HepG2 (cell line): ENCODE data around the gene PLEKHH1. TPM values are rescaled to one million over a fixed set of nuclear protein-coding genes. Genes with fewer than 3 reads are reported as not detected.

ENCODE experiments used
- AHDC1 ChIP-seq: sonication (generic); formaldehyde crosslinking; IDR thresholded peaks from 2 replicates; pipeline ENCODE4 v1.5.1; 2020; ENCODE audit warnings: mild to moderate bottlenecking, missing genetic modification reagents, borderline replicate concordance
- CENPBD1 ChIP-seq: sonication (generic); formaldehyde crosslinking; IDR thresholded peaks from 2 replicates; pipeline ENCODE4 v1.8.0; 2022; ENCODE audit warnings: missing genetic modification reagents, low read depth, mild to moderate bottlenecking, borderline replicate concordance
- ELF1 ChIP-seq: sonication (generic); formaldehyde crosslinking; IDR thresholded peaks from 2 replicates; pipeline ENCODE4 v1.4.0; 2020; ENCODE audit warnings: missing genetic modification reagents
- FUBP1 ChIP-seq: sonication (generic); formaldehyde crosslinking; IDR thresholded peaks from 2 replicates; pipeline ENCODE4 v1.5.1; 2020; ENCODE audit warnings: missing genetic modification reagents, mild to moderate bottlenecking, borderline replicate concordance
- HCFC1 ChIP-seq: fragments of 150-350 bp; IDR thresholded peaks from 2 replicates; pipeline ENCODE4 v1.6.1; 2014; ENCODE audit warnings: low read depth, low read length
- HNRNPK ChIP-seq: fragments of 200-400 bp; formaldehyde crosslinking; IDR thresholded peaks from 2 replicates; pipeline ENCODE4 v1.6.1; 2018; ENCODE audit warnings: low read length, low read depth, moderate library complexity, mild to moderate bottlenecking; ENCODE audit not compliant: poor library complexity, severe bottlenecking
- MEIS1 ChIP-seq: sonication (generic); formaldehyde crosslinking; IDR thresholded peaks from 2 replicates; pipeline ENCODE4 v1.9.0; 2021; ENCODE audit warnings: mild to moderate bottlenecking, missing genetic modification reagents, moderate library complexity, borderline replicate concordance
- NFIB ChIP-seq: sonication (generic); formaldehyde crosslinking; IDR thresholded peaks from 2 replicates; pipeline ENCODE4 v1.9.0; 2021; ENCODE audit warnings: missing genetic modification reagents, mild to moderate bottlenecking, borderline replicate concordance
- RBM39 ChIP-seq: fragments of 200-400 bp; formaldehyde crosslinking; IDR thresholded peaks from one replicate; pipeline ENCODE4 v1.6.1; 2018; ENCODE audit warnings: antibody characterized with exemption, mild to moderate bottlenecking, low read depth, low read length; ENCODE audit not compliant: poor library complexity, severe bottlenecking
- SOX6 ChIP-seq, 2 experiments: fragments of 450-650 bp in 1 of 2; sonication (generic) in 1 of 2; formaldehyde crosslinking in 1 of 2; IDR thresholded peaks; 2 replicates each; pipeline versions ENCODE4 v1.4.0 to v1.6.1; 2017 to 2020; ENCODE audit warnings: antibody characterized with exemption in 1 of 2, mild to moderate bottlenecking in 1 of 2, missing genetic modification reagents in 1 of 2
- SP1 ChIP-seq, 2 experiments: fragments of 450-650 bp in 1 of 2; sonication (generic) in 1 of 2; formaldehyde crosslinking in 1 of 2; IDR thresholded peaks; 2 replicates each; pipeline versions ENCODE4 v1.4.0 to v1.6.1; 2016 to 2020; ENCODE audit warnings: missing genetic modification reagents in 1 of 2
- ZKSCAN8 ChIP-seq: IDR thresholded peaks from 2 replicates; pipeline ENCODE4 v1.6.1; 2016; ENCODE audit warnings: borderline replicate concordance, missing genetic modification reagents, missing compliant biosample characterization
- ZNF232 ChIP-seq: sonication (generic); formaldehyde crosslinking; IDR thresholded peaks from 2 replicates; pipeline ENCODE4 v1.4.0; 2020; ENCODE audit warnings: missing genetic modification reagents, borderline replicate concordance
- ZNF543 ChIP-seq: sonication (generic); formaldehyde crosslinking; IDR thresholded peaks from 2 replicates; pipeline ENCODE4 v1.4.0; 2020; ENCODE audit warnings: mild to moderate bottlenecking, missing genetic modification reagents
- ZNF607 ChIP-seq: sonication (generic); formaldehyde crosslinking; IDR thresholded peaks from 2 replicates; pipeline ENCODE4 v1.5.1; 2020; ENCODE audit warnings: missing genetic modification reagents, mild to moderate bottlenecking, borderline replicate concordance
- polyA plus RNA-seq, 8 experiments: library from polyadenylated mRNA; depleted of rRNA in 3 of 8; stranded (reverse) in 7 of 8; unstranded in 1 of 8; fragments of >200 nt; fragmentation: Illumina TruSeq in 4 of 8; extraction: Trizol in 4 of 8; gene quantifications; 2 replicates each; pipeline versions ENCODE4 v1.2.1 to v1.2.3, GENCODE V29; 2011 to 2016; ENCODE audit warnings: low read depth in 4 of 8, missing spikeins in 1 of 8, mixed read lengths in 1 of 8; ENCODE audit not compliant: insufficient read depth in 1 of 8
- total RNA-seq, 5 experiments: library from RNA; depleted of rRNA; stranded (reverse); fragments of >200 nt; fragmentation: Illumina TruSeq; extraction: Trizol; gene quantifications; 2 replicates each; pipeline ENCODE4 v1.2.3, GENCODE V29; 2016; ENCODE audit warnings: low read depth in 1 of 5

Gene PLEKHH1
- total and polyA plus RNA-seq, 2 of the 13 experiments (the other 11 are each of a cell fraction or from before 2014, with no cell fraction given) = 8.6 to 15.8 TPM

- TF ChIP-seq AHDC1 (CRISPR knock-in tag) (0 out of 2 replicates have a peak, but pooled peaks have one; percentile 17), HNRNPK (peak; percentile 18), FUBP1 (CRISPR knock-in tag) (no peak), ZNF543 (CRISPR knock-in tag) (0 out of 2 replicates have a peak, but pooled peaks have one; percentile 38), MEIS1 (CRISPR knock-in tag) (0 out of 2 replicates have a peak, but pooled peaks have one; percentile 54), RBM39 (peak; percentile 92), ZKSCAN8 (CRISPR knock-in tag) (peak; percentile 45; the same call in 1 of the 2 replicates), CENPBD1 (CRISPR knock-in tag) (no peak), HCFC1 (0 out of 2 replicates have a peak, but pooled peaks have one; percentile 10), SOX6 (IDR thresholded peaks at IDR 0.05) (no peak), SOX6 (CRISPR knock-in tag; IDR thresholded peaks at IDR 0.05) (no peak; the same call in 1 of the 2 replicates), NFIB (CRISPR knock-in tag) (no peak), ZNF232 (CRISPR knock-in tag) (peak; percentile 68; the same call in 1 of the 2 replicates), ZNF607 (0 out of 2 replicates have a peak, but pooled peaks have one; percentile 47), SP1 (IDR thresholded peaks at IDR 0.05) (no peak), SP1 (CRISPR knock-in tag; IDR thresholded peaks at IDR 0.05) (peak; percentile 60; the same call in 1 of the 2 replicates), ELF1 (peak; percentile 89)
These were observed 66.8 kb downstream of the PLEKHH1 start, which contains the start of gene PIGH (continued) for GRCh38 chr14:67599698-67600561.
